Measurements from ENCODE around the gene SCPEP1.
A peak's percentile ranks its signal among the peaks of the same experiment; 100 is the strongest.

The SCPEP1 gene

DNA sequence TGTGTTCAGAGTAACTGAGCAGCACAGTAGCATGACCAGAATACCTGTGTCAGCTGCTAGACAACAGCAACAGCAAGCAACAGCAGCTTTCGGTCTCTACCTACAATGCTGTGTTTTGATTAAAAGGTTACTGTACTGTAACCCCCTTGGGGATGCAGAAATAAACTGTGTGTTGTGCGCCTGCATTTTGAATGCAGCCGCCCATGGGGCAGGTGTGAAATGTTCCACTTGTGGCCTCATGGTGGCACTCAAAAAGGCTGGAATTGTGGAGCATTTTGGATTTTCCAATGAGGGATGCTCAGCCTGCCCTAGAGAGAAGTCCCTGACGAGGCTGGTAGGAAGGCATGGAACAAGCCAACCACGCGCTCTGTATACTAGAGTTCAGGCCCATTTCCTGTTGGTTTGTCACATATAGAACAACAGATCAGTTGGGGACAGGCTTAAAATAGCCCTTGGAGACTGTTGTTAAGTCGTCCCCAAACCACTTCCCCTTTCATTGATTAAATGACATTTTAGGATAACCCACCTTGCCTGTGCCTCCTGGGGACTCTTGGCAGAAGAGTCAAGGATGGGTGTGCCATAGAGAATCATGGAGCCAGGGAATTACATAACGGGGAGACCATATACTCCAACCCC lies 27.1 kb downstream of the SCPEP1 start:
- DNase-seq, result peak; percentile 98

DNA sequence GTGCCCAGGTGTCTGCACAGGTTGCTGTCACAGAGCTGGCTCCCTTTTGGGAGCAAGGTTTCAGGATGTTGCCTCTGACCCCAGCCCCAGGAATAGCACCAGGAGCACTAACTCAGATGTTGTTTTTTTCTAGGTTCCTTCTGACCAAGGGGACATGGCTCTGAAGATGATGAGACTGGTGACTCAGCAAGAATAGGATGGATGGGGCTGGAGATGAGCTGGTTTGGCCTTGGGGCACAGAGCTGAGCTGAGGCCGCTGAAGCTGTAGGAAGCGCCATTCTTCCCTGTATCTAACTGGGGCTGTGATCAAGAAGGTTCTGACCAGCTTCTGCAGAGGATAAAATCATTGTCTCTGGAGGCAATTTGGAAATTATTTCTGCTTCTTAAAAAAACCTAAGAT lies 28.1 kb downstream of the SCPEP1 start:
- DNase-seq, result peak; percentile 62

DNA sequence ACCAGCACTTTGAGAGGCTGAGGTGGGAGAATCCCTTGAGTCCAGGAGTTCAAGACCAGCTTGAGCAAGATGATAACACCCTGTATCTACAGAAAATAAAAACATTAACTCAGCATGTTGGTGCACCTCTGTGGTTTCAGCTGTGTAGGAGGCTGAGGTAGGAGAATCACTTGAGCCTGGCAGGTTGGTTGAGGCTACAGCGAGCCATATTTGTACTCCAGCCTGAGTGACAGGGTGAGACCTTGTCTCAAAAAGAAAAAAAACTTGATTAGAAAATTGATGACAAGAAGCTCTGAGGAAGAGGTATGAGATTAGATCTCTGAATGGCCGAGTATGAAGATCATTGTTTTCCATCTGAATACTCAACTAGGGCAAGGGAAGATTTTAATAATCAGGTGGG lies 31.0 kb downstream of the SCPEP1 start:
- no peak for DNase-seq

DNA sequence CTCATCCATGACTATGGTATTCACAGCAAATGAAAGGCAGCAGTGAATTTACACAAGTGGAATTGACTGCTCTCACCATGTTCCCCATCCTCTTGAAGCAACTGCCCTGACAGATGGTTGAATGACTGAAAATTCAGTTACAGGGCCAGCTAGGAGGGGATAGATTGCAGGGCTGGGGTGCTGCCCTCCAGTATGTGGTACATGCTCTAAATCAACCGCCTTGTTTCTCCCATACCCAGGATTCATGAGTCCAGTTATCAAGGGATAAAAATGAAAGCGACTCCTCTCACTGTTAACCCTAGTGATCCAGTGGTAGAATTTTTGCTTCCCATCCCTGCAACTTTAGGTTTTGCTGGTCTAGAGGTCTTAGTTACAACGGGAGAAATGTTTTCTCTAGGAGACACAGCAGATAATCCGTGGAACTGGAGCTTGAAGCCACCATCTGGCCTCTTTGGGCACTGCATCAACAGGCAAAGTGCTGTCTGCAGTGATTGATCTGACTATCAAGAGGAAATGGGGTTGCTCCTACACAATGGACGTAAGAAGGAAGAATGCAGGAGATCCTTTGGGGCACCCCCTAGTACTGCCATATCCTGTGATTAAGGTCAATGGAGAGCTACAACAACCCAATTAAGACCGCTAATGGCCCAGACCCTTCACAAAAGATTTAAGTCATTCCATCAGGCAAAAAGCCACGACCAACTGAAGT lies 32.0 kb downstream of the SCPEP1 start:
- DNase-seq, result peak; percentile 65

DNA sequence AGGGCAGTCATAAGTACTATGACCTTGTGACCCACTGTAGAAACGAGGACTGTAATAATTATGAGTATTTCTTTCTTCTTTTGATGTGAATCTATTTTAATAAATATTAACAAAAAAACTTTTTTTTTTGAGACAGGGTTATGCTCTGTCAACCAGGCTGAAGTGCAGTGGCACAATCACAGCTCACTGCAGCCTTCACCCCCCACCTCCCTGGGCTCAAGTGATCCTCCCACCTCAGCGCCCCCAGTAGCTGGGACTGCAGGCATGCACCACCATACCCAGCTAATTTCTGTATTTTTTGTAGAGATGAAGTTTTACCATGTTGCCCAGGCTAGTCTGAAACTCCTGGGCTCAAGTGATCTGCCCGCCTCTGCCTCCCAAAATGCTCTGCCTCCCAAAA lies 32.6 kb downstream of the SCPEP1 start:
- DNase-seq, result no peak

DNA sequence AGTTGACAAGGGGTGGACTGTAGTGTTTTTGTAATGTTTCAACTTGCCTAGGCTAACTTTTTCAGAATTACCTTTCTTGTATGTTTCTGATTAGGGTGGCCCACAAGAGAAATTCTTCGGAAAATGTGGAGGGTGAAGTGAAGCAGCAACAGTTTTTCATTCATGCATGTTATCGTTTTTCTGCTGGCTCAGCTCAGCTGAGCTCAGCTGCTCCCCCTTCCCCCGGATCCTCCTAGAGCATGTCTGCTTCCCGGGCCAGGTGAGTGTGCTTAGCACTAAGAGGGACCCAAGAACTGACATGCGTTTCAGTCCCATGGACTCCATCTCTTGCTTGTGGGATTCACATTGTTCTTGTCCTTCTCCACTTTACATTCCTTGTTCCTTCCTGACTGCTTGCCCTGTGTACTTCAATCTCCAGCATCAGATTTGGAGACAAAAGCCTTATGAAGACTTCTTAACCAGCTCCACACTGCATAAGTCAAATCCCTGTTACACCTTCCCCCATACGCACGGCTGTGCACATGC lies 33.6 kb downstream of the SCPEP1 start:
- no peak for DNase-seq

DNA sequence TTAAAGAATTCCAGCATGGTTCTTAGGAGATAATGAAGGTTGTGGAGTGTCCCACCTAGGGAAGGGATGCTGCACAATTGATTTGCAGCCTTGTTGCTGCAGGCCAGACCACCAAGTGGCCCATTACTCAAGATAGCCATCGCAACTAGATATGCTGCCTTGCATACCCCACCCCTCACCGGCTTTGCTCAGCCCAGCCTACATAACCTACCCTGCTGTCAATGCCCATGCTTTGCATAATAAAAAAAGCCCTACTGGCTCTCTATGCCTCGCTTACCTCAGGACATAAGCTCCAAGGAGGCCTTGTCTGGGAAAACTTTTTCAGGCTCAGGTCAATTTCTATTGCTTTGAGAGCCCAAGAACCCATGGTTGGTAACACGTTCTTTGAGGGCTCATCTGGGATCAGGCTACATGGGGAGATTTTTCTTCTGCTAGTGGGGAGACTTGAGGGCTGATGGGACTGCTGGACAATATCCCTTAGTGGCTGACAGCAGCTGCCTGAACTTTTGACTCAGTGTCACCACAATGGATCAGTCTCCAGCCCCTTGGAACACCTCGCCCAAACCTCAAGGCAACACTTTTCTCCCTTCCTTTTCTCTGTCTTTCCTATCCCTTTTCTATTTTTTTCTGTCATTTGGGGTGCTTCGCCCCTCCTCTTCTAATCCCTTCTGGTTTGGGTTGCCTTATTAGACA lies 38.3 kb downstream of the SCPEP1 start:
- no peak for DNase-seq

DNA sequence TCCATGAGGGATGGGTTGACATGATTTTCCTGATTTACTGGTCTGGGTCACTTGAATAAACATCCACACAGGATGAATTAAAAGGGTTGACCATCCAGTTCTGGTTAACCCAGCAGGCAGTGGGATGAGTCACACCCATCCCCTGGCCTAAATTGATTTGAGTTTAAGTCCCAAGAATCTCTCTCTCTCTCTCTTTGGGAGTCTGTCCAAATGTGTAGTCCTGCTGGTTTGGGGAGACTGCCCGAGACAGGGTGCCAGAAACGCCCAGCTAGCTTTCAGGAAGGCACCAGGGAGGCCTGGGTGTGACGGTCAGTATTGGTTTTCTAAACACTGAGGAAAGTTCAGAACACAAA lies 38.8 kb downstream of the SCPEP1 start:
- no peak for DNase-seq

DNA sequence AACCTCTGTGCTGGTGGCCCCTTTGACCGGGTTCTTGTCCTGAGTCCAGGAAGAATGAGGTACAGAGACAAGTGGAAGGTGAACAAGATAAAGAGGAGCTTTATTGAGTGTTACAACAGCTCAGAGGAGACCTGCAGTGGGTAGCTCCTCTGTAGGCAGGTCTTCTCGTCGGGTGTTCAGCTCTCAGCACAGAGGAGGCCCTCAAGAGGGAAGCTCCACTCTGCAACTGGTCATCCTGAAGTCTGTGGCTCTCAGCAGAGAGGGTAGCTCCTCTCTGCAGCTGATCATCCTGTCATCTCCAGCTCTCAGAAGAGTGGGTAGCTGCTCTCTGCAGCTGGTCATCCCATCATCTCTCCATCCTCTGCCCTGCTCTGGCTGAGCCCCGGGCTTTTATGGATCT lies 39.7 kb downstream of the SCPEP1 start:
- no peak for DNase-seq

DNA sequence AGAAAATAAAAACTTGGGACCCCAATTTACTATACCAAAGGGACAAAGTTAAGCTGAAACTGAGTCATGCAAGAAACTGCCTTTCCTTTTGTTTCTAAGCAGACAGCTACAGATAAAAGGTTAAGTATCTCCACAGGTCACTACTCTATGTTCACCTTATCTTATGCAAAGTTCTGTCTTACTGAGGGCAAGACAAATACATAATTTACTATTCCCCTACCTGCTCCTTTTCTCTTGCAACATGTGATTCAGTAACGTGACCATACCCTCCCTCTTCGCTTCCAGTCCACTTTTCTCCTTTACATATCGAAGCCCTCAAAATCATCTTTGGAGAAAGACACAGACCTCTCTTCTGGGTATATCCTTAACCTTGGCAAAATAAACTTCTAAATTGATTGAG lies 42.3 kb downstream of the SCPEP1 start:
- no peak for DNase-seq

DNA sequence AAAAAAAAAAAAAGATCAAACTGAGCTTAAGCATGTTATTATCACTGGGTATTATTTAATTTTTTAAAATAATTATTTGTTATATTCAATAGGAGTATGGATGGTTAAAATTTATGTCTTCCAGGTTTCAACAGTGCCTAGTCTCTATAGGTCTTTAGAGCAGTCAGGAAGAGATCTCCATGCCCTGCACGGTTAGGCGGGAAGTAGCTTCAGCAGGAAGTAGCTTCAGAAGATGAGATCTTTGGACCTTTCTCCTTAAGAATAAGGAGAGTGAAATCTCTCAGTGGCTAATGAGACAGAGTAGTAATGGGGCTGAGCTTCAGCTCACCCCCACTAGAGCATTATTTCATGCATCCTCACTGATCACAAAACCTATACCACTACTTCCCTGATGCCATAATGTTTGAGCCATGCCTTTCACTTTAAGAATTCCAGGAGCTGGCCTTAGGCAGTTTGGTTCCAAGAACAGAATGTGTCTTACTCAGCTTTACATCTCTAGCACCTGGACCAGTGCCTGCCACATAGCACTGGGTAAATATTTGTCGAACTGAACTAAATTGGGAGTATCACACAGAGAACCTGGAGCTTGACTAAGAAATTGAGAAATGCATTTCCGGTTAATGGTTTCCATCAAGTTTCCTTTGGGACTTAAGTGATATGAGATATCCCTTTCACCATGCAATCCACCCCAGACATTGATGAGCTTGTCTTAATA lies 43.5 kb downstream of the SCPEP1 start:
- DNase-seq, result no peak

DNA sequence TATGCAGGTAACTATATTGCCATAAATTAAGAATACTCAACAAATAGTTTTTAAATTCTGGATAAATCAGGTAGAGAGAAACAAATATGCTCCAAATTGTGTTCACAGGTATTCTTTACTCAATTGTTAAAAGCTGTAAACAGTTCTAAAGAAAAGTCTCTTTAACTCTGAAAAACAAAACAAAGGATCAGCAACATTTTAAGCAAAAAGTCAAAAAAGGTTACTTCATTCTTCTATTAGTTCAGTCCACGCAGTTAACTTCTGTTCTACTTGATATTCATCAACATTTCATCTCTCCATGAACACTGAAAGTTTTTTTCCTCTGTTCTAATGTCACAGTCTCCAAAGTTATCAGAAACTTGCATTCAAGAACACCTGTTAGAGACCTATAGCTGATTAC lies 47.9 kb downstream of the SCPEP1 start:
- DNase-seq, result no peak

DNA sequence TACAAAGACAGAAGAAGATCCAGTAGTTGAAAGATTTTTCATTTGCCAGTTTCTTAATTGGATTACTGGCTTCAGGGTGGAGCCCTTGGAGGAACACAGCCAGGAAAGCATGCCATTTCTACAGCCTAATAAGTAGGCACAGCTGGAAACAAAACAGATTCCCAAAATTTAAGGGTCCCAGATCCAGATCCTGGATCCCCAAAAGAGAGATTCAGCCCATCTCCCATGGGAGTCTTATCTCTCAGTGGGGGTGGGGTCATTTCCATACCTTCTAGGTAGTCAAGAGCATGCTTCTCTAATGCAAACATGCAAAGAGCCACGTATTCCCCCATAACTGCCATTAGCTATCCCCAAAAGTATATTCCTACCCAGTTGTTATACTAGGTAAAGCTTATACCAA lies 49.9 kb downstream of the SCPEP1 start:
- no peak for DNase-seq

DNA sequence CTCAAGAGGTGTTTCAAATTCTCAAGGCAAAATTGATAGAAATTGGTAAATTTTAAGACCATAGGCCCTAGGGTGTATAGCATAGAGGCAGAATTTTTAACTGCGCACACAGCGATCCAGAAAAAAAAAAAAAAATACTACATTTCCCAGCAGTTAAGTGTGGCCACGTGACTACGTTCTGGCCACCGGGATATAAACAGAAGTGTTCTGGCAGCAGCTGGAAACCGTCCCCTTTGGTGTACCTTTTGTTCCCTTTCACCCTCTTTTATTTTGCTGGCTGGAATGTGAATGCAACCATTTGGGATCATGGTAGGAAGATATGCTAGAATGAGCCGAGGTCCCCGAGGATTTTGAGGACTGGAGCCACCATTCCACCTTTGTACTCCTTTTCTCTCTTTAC lies 54.4 kb downstream of the SCPEP1 start:
- DNase-seq, result no peak

DNA sequence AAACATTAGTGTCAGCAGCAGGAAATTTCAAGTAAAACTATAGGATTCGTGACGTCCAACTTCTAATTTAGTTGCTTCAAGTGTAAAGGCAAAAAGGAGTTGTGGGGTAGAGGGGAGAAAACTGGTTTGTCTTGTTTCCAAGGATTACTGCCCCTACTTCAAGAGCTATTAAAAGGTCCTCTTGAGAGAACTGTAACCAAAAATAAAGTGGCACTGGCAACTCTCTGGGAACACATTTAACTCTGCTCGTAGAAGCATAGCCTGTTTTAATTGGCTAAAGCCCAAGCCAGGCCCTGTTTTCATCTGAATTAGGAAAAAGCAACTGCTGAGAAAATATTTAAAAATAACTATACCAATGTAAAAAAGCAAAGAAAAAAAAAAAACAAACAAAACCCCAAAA lies 55.4 kb downstream of the SCPEP1 start:
- DNase-seq, result no peak

DNA sequence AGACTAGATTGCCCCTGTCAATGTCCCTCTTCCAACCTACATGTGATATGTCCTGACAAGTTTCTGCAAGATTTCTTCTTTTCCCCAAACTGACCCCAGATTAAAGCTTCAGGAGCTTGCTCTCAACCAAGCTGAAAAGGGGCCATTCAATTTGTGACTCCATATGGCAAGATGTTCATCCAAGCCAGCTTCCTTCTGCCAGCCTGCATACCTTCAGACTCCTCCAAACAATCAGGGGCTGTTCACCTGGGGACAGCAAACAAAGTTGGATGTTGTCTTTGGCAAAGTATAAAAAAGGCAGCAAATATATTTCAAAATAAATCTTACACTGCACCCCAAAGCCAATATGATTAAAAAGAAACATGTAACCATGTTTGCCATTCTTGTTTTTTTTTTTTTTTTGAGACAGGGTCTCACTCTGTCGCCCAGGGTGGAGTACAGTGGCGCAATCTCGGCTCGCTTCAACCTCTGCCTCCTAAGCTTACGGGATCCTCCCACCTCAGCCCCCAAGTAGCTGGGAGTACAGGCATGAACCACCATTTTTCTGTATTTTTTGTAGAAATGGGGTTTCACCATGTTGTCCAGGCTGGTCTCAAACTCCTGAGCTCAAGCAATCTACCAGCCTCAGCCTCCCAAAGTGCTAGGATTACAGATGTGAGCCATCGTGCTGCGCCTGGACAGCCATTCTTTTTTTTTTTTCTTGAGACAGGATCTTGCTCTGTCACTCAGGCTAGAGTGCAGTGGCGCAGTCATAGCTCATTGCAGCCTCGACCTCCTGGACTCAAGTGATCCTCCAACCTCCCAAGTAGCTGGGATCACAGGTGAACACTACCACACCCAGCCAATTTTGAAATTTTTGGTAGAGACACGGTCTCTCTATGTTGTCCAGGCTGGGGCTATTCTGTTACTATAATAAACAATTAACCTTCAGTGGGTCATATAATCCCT lies 57.1 kb downstream of the SCPEP1 start:
- DNase-seq, result no peak

DNA sequence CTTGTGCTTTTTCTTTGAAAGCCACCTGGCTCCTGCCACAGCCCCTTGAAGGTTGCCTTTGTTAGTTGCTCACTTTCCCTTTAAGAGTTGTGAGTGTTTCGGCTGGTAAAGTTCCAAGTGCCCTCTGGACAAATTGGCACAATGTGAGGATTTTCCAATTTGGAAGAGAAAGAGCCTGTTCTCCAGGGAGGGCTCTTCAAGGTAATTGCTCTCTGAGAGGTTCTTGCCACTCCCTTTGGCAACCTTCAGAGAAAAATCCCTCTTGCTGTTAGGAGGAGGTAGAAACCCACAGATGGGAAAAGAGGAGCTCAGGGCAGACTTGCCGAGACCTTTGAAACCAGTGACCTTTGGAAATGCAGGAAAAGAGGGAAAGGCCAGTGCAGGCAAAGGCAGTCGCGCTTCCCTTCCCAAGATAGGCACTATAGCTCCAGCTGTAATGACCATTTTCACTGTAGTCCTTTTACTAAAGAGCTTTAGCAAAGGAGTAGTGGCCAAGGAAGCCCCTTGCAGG lies 58.1 kb downstream of the SCPEP1 start:
- no peak for DNase-seq

DNA sequence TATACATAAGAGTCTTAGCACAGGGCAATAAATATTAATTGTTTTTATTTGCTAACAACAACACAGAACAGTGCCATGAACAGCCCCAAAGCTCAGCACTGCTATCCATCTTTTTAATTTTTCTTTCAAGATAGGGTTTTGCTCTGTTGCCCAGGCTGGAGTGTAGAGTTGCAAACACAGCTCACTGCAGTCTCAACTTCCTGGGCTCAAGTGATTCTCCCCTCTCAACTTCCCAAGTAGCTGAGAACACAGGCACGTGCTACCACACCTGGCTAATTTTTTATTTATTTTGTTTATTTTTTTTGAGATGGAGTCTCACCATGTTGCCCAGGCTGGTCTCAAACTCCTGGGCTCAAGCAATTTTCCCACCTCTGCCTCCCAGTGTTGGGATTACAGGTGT lies 59.5 kb downstream of the SCPEP1 start:
- no peak for DNase-seq

DNA sequence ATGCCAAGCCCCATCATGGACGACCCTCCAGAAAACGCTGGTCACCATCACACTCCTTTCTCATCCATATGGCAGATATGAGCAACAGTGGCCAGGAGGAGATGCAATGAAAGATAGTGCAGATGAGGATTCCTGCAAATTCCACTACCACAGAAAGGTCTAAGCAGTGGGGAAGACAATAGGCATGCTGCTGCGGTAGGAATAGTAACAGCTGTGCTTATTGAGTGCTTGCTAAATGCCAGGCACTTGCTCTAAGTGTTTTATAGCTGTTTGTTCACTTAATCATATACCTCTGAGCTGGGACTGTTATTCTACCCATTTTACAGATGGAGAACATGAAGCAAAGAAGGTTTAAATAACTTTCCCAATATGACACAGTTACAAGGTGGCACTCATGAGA lies 60.6 kb downstream of the SCPEP1 start:
- no peak for DNase-seq

DNA sequence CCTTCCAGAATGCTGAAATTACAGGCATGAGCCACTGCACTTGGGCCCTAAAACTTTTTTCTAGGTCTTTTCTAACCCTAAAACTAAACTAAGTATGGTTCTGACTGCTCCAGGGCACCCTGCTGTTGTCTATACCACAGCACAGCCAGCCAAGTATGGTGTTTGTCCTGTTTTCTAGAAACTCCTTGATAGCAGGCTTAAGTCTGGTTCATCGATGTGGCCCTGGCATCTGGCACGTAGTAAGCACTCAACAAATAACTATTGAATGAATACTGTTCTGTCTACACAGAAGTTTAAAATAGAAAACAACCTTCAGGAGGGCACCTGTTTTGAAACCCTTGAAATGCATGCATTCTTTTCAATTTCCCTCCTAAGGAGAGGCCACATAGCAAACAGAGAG lies 62.6 kb downstream of the SCPEP1 start:
- no peak for DNase-seq

DNA sequence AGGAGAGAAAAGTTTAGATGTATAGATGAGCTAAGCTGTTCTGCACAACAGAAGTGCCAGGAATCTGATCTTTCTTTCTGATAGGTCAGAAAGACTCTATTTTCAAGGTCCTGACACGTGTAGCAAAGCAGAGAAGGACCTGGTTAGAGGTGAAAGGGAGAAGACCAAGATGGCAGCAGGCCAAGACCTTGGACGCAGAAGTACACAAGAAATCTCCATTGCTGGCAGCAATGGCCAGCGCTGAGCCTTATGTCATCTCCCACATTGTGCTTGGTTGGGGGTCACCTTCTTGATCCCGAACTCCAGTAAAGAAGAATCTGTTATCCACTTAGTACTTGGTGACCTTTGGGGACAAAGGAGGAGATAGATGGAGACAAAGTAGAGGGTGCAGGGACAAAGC lies 65.3 kb downstream of the SCPEP1 start:
- no peak for DNase-seq

All from MV-4-11 (cell line).